GM06990 (cell line): Measurements from ENCODE around the gene MAD1L1.
"Not testable (repeated sequence)": the region's sequence is repeated elsewhere in the genome, so short reads cannot be mapped to it uniquely, and the experiment has no call there.

Experiments
- DNase-seq: peaks from one replicate; pipeline ENCODE4 v3.0.0-alpha.2; 2011; ENCODE audit not compliant: insufficient read length; ENCODE audit errors: extremely low read depth
- H3K27me3 ChIP-seq: replicated peaks from 2 replicates; pipeline ENCODE4 v1.6.0; 2011; ENCODE audit warnings: low read length; ENCODE audit not compliant: control insufficient read depth, insufficient read depth
- H3K36me3 ChIP-seq: 2 replicates; pipeline ENCODE4 v1.5.1; 2011; ENCODE audit warnings: low read length; ENCODE audit not compliant: control insufficient read depth, insufficient read depth
- H3K4me3 ChIP-seq: replicated peaks from 2 replicates; pipeline ENCODE4 v1.5.1; 2011; ENCODE audit warnings: low read depth, mild to moderate bottlenecking, control low read depth, low read length
- TF ChIP-seq, protein P1 (sequence below): IDR thresholded peaks from 2 replicates; pipeline ENCODE4 v1.5.1; 2011; ENCODE audit warnings: low read length, control low read depth, mild to moderate bottlenecking, inconsistent platforms; ENCODE audit not compliant: insufficient read depth, poor library complexity, severe bottlenecking

MAD1L1 gene

GRCh38 chr7:1839701-1840100, 393.0 kb downstream of the MAD1L1 start:
- TF ChIP-seq, protein P1, sequence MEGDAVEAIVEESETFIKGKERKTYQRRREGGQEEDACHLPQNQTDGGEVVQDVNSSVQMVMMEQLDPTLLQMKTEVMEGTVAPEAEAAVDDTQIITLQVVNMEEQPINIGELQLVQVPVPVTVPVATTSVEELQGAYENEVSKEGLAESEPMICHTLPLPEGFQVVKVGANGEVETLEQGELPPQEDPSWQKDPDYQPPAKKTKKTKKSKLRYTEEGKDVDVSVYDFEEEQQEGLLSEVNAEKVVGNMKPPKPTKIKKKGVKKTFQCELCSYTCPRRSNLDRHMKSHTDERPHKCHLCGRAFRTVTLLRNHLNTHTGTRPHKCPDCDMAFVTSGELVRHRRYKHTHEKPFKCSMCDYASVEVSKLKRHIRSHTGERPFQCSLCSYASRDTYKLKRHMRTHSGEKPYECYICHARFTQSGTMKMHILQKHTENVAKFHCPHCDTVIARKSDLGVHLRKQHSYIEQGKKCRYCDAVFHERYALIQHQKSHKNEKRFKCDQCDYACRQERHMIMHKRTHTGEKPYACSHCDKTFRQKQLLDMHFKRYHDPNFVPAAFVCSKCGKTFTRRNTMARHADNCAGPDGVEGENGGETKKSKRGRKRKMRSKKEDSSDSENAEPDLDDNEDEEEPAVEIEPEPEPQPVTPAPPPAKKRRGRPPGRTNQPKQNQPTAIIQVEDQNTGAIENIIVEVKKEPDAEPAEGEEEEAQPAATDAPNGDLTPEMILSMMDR, result no peak
- DNase-seq, result no peak
- Histone ChIP-seq H3K36me3 (peaks cover 1% of the 10 kb centered on the region; the same call in 1 of the 2 replicates), H3K4me3 (no peak overlapping the region), H3K27me3 (no peaks in the 10 kb centered on the region)

DNA sequence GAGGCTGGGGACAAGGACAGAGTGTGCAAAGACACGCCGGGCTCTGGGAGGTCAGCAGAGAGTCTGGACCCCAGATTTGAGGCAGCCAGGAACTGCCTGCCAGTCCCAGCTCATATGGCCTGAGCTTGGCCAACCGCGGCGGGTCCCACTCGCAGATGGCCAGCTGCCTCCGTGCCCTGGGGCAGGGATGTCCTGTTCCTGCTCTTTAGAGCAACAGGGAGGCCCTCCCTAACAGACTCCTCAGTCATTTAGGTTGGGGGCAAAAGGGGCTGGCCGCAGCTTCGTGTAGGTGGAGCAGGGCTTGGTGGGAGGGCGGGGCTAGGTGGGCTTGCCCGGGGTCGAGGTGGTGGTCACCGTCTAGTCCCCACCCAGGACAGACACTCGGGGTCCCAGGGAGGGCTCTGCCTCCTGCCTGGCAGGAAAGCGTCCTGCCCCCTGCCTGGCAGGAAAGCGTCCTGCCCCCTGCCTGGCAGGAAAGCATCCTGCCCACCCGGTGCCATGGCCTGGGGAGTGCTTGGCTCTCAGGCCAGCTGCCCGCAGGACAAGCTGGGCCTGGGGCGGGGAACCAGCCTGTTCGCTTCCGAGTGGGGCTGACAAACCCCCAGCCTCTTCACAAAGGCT, 393.7 kb downstream of the MAD1L1 start:
- not testable (repeated sequence) for H3K27me3 ChIP-seq, H3K36me3 ChIP-seq, DNase-seq, H3K4me3 ChIP-seq

DNA sequence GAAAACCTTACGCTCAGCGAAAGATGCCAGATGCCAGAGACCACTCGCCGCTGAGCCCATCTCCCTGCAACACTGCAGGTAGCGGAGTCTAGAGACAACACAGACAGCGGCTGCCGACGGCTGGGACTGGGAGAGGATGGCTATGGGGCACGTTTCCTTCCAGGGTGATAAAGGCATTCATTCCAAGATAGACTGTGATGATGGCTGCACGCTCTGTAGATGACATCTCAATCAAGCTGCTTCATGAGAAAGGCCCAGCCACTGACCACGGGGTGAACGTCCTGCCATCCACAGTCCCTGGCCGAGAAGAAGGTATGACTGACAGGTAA, 394.2 kb downstream of the MAD1L1 start:
- H3K4me3 ChIP-seq, H3K36me3 ChIP-seq, H3K27me3 ChIP-seq, DNase-seq: not testable (repeated sequence)

DNA sequence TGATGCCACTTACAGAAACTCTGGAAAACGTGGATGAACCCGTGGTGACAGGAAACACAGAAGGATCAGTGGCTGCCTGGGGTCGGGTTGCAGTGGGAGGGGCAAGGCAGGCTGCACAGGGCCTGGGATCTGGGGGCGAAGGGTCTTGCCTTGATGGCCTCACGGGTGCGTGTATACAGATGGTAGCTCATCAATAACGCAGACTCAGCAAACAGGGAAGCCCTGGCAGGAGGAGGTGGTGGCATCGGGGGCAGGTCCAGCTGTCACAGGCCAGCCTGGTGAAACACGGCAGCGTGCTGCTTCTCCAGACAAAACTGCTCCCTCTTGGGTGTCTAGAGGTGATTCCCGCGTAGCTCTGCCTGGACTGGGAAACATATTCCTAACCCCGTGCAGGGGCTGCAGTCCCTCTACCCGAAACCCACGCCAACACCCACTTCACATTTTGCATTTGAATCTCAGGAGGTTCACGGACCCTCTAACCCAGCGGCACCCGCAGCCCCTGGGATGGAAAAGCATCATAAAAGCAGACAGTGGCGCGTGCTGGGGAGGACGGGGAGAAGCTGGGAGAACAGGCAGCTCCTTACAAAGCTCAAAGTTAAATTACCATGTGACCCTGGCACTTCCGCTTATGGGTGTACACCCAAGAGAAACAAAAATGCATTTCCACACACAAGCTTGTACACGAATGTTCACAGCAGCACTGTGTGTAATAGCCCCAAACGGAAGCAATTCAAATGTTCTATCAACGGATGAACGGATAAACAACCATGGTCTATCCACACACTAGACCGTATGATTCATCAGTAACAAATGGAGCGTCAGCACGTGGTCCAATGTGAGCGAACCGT, 394.8 kb downstream of the MAD1L1 start:
- H3K27me3 ChIP-seq, H3K4me3 ChIP-seq, DNase-seq, H3K36me3 ChIP-seq: not testable (repeated sequence)

DNA sequence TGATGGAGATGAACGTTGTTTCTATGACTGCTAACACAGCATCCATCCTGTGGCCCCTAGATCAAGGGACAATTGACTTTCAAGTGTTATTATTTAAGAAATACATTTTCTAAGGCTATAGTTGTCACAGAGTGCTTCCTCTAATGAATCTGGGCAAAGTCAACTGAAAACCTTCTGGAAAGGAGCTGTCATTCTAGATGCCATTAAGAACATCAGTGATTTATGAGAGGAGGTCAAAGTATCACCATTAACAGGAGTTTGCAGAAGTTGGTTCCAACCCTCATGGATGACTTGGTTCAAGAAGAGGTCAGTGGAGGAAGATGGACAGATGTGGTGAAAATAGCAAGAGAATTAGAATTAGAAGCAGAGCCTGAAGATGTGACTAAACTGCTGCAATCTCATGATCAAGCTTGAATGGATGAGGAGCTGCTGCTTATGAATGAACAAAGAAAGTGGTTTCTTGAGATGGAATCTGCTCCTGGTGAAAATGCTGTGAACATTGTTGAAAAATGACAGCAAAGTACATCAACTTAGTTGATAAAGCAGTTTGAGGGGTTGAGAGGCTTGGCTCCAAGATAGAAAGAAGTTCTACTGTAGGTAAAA, 400.7 kb downstream of the MAD1L1 start:
- H3K36me3 ChIP-seq, DNase-seq, H3K4me3 ChIP-seq, H3K27me3 ChIP-seq: not testable (repeated sequence)

GRCh38 chr7:1831471-1831870, 401.3 kb downstream of the MAD1L1 start:
- not testable (repeated sequence) for DNase-seq, H3K27me3 ChIP-seq, H3K4me3 ChIP-seq, H3K36me3 ChIP-seq

- DNase-seq, result not testable (repeated sequence)
Observed at GRCh38 chr7:1829668-1830067, 403.1 kb downstream of the MAD1L1 start.

GRCh38 chr7:1829111-1829510, 403.6 kb downstream of the MAD1L1 start:
- no peak overlapping the region for H3K4me3 ChIP-seq
- no peak for DNase-seq
- H3K27me3 ChIP-seq, result no peaks in the 10 kb centered on the region
- TF ChIP-seq, protein P1, result no peak
- no peaks in the 10 kb centered on the region for H3K36me3 ChIP-seq

More at GRCh38 chr7:1829668-1830067, 403.1 kb downstream of the MAD1L1 start:
- H3K27me3 ChIP-seq, H3K36me3 ChIP-seq, H3K4me3 ChIP-seq: not testable (repeated sequence)

- H3K27me3 ChIP-seq, H3K36me3 ChIP-seq, DNase-seq, H3K4me3 ChIP-seq: not testable (repeated sequence)
Observed at GRCh38 chr7:1828170-1828569, 404.6 kb downstream of the MAD1L1 start.

DNA sequence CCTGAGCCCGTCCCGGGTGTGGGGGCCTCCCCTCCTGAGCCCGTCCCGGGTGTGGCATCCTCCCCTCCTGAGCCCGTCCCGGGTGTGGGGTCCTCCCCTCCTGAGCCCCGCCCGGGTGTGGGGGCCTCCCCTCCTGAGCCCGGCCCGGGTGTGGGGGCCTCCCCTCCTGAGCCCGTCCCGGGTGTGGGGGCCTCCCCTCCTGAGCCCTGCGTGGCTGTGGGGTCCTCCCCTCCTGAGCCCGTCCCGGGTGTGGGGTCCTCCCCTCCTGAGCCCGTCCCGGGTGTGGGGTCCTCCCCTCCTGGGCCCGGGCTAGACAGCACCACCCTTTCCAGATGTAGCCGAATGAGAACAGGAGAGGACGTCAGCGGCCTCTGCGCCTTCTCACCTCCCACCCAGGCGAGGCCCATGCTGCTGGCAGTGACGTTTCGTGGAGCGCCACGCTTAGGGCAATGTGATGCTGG, 405.2 kb downstream of the MAD1L1 start:
- DNase-seq, H3K4me3 ChIP-seq, H3K27me3 ChIP-seq, H3K36me3 ChIP-seq: not testable (repeated sequence)

DNA sequence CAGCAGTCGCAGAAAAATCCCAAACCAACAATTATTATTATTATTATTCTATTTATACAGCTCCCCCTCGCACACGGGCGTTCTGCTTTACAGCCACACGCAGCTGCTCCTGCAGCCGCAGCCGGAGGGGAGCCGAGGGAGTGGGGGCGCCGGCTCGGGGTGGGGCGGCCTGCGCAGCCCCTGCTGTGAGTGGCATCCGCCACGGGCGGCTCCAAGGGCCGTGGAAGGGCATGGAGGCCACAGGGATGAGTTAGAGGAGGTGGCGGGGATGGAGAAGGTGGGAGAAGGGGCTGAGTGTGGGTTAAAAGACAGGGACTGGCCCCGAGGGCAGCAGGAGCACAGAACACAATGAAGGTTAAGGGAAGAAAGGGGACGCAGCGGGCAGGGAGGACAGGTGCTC, 405.8 kb downstream of the MAD1L1 start:
- DNase-seq, H3K36me3 ChIP-seq, H3K27me3 ChIP-seq, H3K4me3 ChIP-seq: not testable (repeated sequence)
